Measurements from ENCODE around the gene PRTFDC1.

PRTFDC1 gene

DNA sequence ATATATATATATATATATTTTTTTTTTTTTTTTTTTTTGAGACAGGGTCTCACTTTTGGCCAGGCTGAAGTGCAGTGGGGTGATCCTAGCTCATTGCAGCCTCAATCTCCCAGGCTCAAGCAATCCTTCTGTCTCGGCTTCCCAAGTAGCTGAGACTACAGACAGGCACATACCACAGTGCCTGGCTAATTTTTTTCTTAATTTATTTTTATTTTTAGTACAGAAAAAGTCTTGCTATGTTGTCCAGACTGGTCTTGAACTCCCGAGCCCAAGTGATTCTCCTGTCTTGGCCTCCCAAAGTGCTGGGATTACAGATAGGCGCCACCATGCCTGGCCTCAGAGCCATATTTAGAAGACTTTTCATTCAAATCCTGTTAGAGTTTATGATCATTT lies 79.6 kb downstream of the PRTFDC1 start:
- TF ChIP-seq, protein P1, sequence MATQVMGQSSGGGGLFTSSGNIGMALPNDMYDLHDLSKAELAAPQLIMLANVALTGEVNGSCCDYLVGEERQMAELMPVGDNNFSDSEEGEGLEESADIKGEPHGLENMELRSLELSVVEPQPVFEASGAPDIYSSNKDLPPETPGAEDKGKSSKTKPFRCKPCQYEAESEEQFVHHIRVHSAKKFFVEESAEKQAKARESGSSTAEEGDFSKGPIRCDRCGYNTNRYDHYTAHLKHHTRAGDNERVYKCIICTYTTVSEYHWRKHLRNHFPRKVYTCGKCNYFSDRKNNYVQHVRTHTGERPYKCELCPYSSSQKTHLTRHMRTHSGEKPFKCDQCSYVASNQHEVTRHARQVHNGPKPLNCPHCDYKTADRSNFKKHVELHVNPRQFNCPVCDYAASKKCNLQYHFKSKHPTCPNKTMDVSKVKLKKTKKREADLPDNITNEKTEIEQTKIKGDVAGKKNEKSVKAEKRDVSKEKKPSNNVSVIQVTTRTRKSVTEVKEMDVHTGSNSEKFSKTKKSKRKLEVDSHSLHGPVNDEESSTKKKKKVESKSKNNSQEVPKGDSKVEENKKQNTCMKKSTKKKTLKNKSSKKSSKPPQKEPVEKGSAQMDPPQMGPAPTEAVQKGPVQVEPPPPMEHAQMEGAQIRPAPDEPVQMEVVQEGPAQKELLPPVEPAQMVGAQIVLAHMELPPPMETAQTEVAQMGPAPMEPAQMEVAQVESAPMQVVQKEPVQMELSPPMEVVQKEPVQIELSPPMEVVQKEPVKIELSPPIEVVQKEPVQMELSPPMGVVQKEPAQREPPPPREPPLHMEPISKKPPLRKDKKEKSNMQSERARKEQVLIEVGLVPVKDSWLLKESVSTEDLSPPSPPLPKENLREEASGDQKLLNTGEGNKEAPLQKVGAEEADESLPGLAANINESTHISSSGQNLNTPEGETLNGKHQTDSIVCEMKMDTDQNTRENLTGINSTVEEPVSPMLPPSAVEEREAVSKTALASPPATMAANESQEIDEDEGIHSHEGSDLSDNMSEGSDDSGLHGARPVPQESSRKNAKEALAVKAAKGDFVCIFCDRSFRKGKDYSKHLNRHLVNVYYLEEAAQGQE (IDR thresholded peaks at IDR 0.05; ENCODE audit: insufficient read depth in 1 of 2, low read depth in 2 of 2, low read length in 2 of 2) = no peak
- no peak for TF ChIP-seq TAF1 (IDR thresholded peaks at IDR 0.05; ENCODE audit: borderline replicate concordance, insufficient read depth, low read length)
- no peak for TF ChIP-seq POLR2AphosphoS5 (IDR thresholded peaks at IDR 0.05; ENCODE audit: low read depth, low read length)
- TF ChIP-seq SIN3A (IDR thresholded peaks at IDR 0.05; ENCODE audit: borderline replicate concordance, insufficient read depth, low read length) = no peak
- TF ChIP-seq FOXP2 (optimal IDR thresholded peaks at IDR 0.05; ENCODE audit: borderline replicate concordance, extremely low read depth, extremely low read length, insufficient read depth) = no peak

DNA sequence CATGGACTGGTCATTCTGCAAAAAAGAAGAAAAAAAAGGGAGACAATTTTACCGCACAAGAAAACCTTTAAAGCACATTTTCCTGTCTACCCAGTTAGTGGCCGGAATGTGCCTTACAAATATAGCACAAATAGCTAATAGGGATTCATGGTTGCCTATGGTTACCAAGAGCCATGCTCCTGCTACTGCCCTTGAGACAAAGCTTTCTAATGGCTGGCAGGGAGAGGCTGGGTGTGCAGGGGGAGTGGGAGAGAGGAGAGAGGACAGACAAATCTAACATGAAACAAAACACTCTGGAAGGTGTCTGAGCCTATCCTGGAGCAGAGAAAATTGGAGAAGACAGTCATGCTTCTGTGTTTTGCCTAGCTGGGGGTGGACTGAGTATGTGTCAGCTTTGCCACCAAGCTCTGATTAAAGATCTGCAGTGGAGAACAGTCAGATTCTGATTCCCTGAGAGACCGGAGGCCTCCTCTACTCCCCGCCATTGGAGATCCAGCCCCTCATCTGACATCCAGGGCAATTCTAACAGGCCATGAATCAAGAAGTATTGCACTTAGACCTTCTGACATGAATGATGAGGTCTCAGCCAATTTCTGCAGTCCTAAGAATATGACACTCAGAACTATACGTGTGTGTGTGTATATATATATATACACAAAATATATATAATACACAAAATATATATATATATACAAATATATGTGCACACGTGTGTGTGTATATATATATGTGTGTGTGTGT lies 80.2 kb downstream of the PRTFDC1 start:
- TF ChIP-seq, protein P1 (IDR thresholded peaks at IDR 0.05; ENCODE audit: insufficient read depth in 1 of 2, low read depth in 2 of 2, low read length in 2 of 2) = no peak
- TF ChIP-seq TAF1 (IDR thresholded peaks at IDR 0.05; ENCODE audit: borderline replicate concordance, insufficient read depth, low read length) = no peak
- TF ChIP-seq FOXP2 (optimal IDR thresholded peaks at IDR 0.05; ENCODE audit: borderline replicate concordance, extremely low read depth, extremely low read length, insufficient read depth) = no peak
- no peak for TF ChIP-seq SIN3A (IDR thresholded peaks at IDR 0.05; ENCODE audit: borderline replicate concordance, insufficient read depth, low read length)

DNA sequence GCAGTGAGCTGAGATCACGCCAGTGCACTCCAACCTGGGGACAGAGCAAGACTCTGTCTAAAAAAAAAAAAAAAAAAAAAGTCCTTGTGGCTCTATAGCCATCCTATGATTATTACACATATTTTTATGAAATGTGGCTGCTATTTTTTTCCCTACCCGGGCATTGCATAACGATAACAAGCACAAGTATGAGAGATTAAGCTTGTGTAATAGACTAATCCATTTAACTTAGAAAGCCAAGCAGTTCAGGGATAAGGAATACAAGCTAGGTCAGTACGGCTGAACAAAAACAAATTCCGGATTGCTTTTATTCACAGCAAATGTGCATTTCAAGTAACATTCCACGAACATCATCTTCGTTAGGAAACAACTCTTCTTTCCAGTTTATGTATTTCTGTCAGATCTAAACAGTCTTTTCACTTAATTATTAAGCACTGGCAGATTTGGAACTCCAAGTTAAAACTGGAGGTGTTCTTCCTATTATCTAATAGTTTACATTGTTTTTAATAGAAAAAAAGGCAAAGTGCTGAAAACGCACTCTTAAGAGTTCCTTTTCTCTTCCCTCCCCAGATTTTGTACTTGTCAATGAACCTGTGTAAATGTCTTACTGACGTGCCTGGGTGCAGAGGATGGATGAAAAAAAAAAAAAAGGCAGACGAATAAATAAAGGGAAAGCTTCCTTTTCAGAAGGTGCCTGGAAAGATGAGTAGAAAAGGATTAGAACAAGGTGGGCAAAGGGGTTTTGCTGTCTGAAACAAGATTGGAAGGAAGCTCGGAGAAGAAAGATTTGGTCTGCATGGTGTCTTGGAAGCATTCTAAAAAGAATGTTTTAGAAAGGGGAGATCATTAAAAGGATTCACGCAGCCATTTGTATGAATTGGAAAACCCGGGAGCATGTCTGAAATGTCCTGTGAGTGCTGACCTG lies 81.1 kb downstream of the PRTFDC1 start:
- TF ChIP-seq POLR2AphosphoS5 (IDR thresholded peaks at IDR 0.05; ENCODE audit: low read depth, low read length) = no peak
- TF ChIP-seq, protein P1 (IDR thresholded peaks at IDR 0.05; ENCODE audit: insufficient read depth in 1 of 2, low read depth in 2 of 2, low read length in 2 of 2) = no peak
- no peak for TF ChIP-seq FOXP2 (optimal IDR thresholded peaks at IDR 0.05; ENCODE audit: borderline replicate concordance, extremely low read depth, extremely low read length, insufficient read depth)
- TF ChIP-seq SIN3A (IDR thresholded peaks at IDR 0.05; ENCODE audit: borderline replicate concordance, insufficient read depth, low read length) = no peak
- TF ChIP-seq TAF1 (IDR thresholded peaks at IDR 0.05; ENCODE audit: borderline replicate concordance, insufficient read depth, low read length) = no peak

DNA sequence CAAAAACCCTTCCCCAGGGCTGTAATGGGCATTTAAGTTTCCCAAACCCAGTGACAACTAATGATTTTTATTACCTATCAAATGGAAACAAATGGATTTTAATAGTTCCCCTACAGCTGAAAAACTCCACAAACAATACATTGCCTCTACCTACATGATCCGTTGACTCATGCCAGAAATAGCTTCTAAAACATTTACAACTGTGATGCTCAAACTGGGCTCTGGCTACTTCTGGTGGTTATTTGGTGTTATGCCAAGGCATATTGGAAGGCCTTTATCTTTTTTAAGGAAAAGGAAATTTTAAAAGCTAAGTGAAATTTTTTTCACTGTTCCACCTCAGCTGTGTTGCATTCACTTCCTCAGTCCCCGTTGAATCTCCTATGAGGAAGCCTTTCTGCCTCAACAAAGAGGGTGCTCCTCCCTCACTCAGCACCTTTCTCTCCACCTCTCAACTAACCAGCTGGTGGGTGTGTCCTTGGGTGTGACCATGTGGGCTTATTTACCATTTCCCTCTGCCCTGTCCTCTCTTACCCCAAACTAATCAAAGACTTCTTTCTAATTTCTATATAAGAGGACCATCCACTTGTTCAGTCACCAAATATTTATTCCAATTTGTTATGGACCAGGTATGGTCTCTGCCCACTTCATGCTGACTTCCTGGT lies 82.9 kb downstream of the PRTFDC1 start:
- TF ChIP-seq POLR2AphosphoS5 (IDR thresholded peaks at IDR 0.05; ENCODE audit: low read depth, low read length) = no peak
